Muscle layer of colon (tissue), 2 donors: ENCODE results near the gene C2orf49.
A peak's percentile ranks its signal among the peaks of the same experiment; 100 is the strongest.

Experiments
- H3K27ac ChIP-seq: one replicate; pipeline ENCODE4 v1.7.0; 2013; ENCODE audit warnings: low read depth, mild to moderate bottlenecking, low read length, moderate library complexity
- H3K27me3 ChIP-seq, 2 donors: one replicate each; pipeline ENCODE4 v1.7.0; 2013; ENCODE audit warnings: low read length in 2 of 2, mild to moderate bottlenecking in 2 of 2; ENCODE audit not compliant: insufficient read depth in 2 of 2, control insufficient read depth in 1 of 2
- H3K36me3 ChIP-seq: one replicate; pipeline ENCODE4 v1.7.0; 2013; ENCODE audit warnings: mild to moderate bottlenecking, low read length; ENCODE audit not compliant: insufficient read depth
- H3K4me1 ChIP-seq: one replicate; pipeline ENCODE4 v1.7.0; 2013; ENCODE audit warnings: mild to moderate bottlenecking, low read length; ENCODE audit not compliant: insufficient read depth
- H3K4me3 ChIP-seq, 2 donors: one replicate each; pipeline ENCODE4 v1.7.0; 2013; ENCODE audit warnings: low read length in 2 of 2, low read depth in 1 of 2, mild to moderate bottlenecking in 1 of 2, moderate library complexity in 1 of 2
- H3K9ac ChIP-seq: one replicate; pipeline ENCODE4 v1.7.0; 2013; ENCODE audit warnings: low read length
- H3K9me3 ChIP-seq: one replicate; pipeline ENCODE4 v1.7.0; 2013; ENCODE audit warnings: mild to moderate bottlenecking, low read length
- donor health status: abdominal sarcoma.
- donor health status: Adenocarcinoma of cecum.

The C2orf49 gene

GRCh38 chr2:105388971-105389381, 51.6 kb downstream of the C2orf49 start:
- H3K27me3 ChIP-seq: no peaks in the 10 kb centered on the region
- peak overlapping the region; percentile 22 for H3K27ac ChIP-seq
- H3K9ac ChIP-seq: no peak overlapping the region
- no peaks in the 10 kb centered on the region for H3K9me3 ChIP-seq
- H3K4me1 ChIP-seq: peaks cover 35% of the 10 kb centered on the region
- peaks cover 22% of the 10 kb centered on the region for H3K36me3 ChIP-seq
- H3K4me3 ChIP-seq: no peak overlapping the region

GRCh38 chr2:105390454-105390853, 53.1 kb downstream of the C2orf49 start:
- H3K27me3 ChIP-seq: no peaks in the 10 kb centered on the region
- no peaks in the 10 kb centered on the region for H3K9me3 ChIP-seq
- no peak overlapping the region for H3K4me3 ChIP-seq
- no peak overlapping the region for H3K9ac ChIP-seq
- H3K36me3 ChIP-seq: peaks cover 9% of the 10 kb centered on the region
- peak overlapping the region; percentile 29 for H3K27ac ChIP-seq
- H3K4me1 ChIP-seq: peaks cover 49% of the 10 kb centered on the region

- Histone ChIP-seq H3K9me3 (no peaks in the 10 kb centered on the region), H3K27ac (no peak overlapping the region), H3K27me3 (no peaks in the 10 kb centered on the region), H3K9ac (no peak overlapping the region), H3K36me3 (peaks cover 2% of the 10 kb centered on the region), H3K4me3 (no peak overlapping the region), H3K4me1 (peaks cover 54% of the 10 kb centered on the region)
Observed at GRCh38 chr2:105391058-105391627, 53.8 kb downstream of the C2orf49 start.

GRCh38 chr2:105391763-105392662, 54.7 kb downstream of the C2orf49 start:
- Histone ChIP-seq H3K9ac (no peak overlapping the region), H3K9me3 (no peaks in the 10 kb centered on the region), H3K36me3 (no peaks in the 10 kb centered on the region), H3K4me3 (no peak overlapping the region), H3K4me1 (peaks cover 58% of the 10 kb centered on the region), H3K27ac (no peak overlapping the region), H3K27me3 (no peaks in the 10 kb centered on the region)

- H3K9ac ChIP-seq: no peak overlapping the region
- H3K4me3 ChIP-seq: no peak overlapping the region
- H3K4me1 ChIP-seq: peaks cover 61% of the 10 kb centered on the region
- H3K36me3 ChIP-seq: no peaks in the 10 kb centered on the region
- H3K9me3 ChIP-seq: no peaks in the 10 kb centered on the region
- H3K27ac ChIP-seq: no peak overlapping the region
- no peaks in the 10 kb centered on the region for H3K27me3 ChIP-seq
Observed at GRCh38 chr2:105393373-105394055, 56.2 kb downstream of the C2orf49 start.

- Histone ChIP-seq H3K36me3 (no peaks in the 10 kb centered on the region), H3K4me1 (peaks cover 52% of the 10 kb centered on the region), H3K4me3 (no peak overlapping the region), H3K9me3 (no peaks in the 10 kb centered on the region), H3K9ac (no peak overlapping the region), H3K27me3 (no peaks in the 10 kb centered on the region), H3K27ac (no peak overlapping the region)
Observed at GRCh38 chr2:105394951-105395611, 57.7 kb downstream of the C2orf49 start.

- H3K36me3 ChIP-seq: no peaks in the 10 kb centered on the region
- no peak overlapping the region for H3K9ac ChIP-seq
- H3K9me3 ChIP-seq: no peaks in the 10 kb centered on the region
- peaks cover 48% of the 10 kb centered on the region for H3K4me1 ChIP-seq
- H3K27ac ChIP-seq: no peak overlapping the region
- H3K27me3 ChIP-seq: no peaks in the 10 kb centered on the region
- H3K4me3 ChIP-seq: no peak overlapping the region
Observed at GRCh38 chr2:105395691-105396090, 58.4 kb downstream of the C2orf49 start.

GRCh38 chr2:105396254-105397024, 59.1 kb downstream of the C2orf49 start:
- Histone ChIP-seq H3K4me1 (peaks cover 42% of the 10 kb centered on the region), H3K9ac (no peak overlapping the region), H3K4me3 (peak overlapping the region in 1 of 2 donors; percentile 29), H3K27me3 (no peaks in the 10 kb centered on the region), H3K27ac (no peak overlapping the region), H3K36me3 (no peaks in the 10 kb centered on the region), H3K9me3 (no peaks in the 10 kb centered on the region)

GRCh38 chr2:105397025-105397722, 59.8 kb downstream of the C2orf49 start:
- Histone ChIP-seq H3K36me3 (no peaks in the 10 kb centered on the region), H3K9ac (peak overlapping the region; percentile 19), H3K27me3 (no peaks in the 10 kb centered on the region), H3K9me3 (no peaks in the 10 kb centered on the region), H3K27ac (no peak overlapping the region), H3K4me1 (peaks cover 38% of the 10 kb centered on the region), H3K4me3 (peak overlapping the region; percentile 83 to 95)

GRCh38 chr2:105397953-105398335, 60.6 kb downstream of the C2orf49 start:
- no peaks in the 10 kb centered on the region for H3K27me3 ChIP-seq
- peak overlapping the region; percentile 73 for H3K9ac ChIP-seq
- H3K27ac ChIP-seq: peak overlapping the region; percentile 94
- H3K4me1 ChIP-seq: peaks cover 38% of the 10 kb centered on the region
- no peaks in the 10 kb centered on the region for H3K9me3 ChIP-seq
- peak overlapping the region; percentile 83 to 95 for H3K4me3 ChIP-seq
- H3K36me3 ChIP-seq: no peaks in the 10 kb centered on the region
